HPDE6-E6E7 (cell line): ENCODE measurements around the gene SV2C.
"Not testable (repeated sequence)": the region's sequence is repeated elsewhere in the genome, so short reads cannot be mapped to it uniquely, and the experiment has no call there.

Experiments
- DNase-seq: peaks from one replicate; pipeline ENCODE4 v3.0.0; 2011; ENCODE audit warnings: missing footprints; ENCODE audit errors: extremely low spot score

Gene SV2C

GRCh38 chr5:76337953-76338451 is 254.8 kb downstream of the SV2C start:
- DNase-seq, result peak; percentile 72

GRCh38 chr5:76339919-76340318 is 256.7 kb downstream of the SV2C start:
- DNase-seq, result no peak

- no peak for DNase-seq
Measured at GRCh38 chr5:76341651-76342334, 258.6 kb downstream of the SV2C start.

- DNase-seq, result no peak
Measured at GRCh38 chr5:76342474-76342873, 259.3 kb downstream of the SV2C start.

- no peak for DNase-seq
Measured at GRCh38 chr5:76345582-76345981, 262.4 kb downstream of the SV2C start.

GRCh38 chr5:76351176-76351575 is 268.0 kb downstream of the SV2C start:
- DNase-seq, result no peak

- DNase-seq, result no peak
Measured at GRCh38 chr5:76351577-76351976, 268.4 kb downstream of the SV2C start.

GRCh38 chr5:76356887-76357286 is 273.7 kb downstream of the SV2C start:
- DNase-seq, result no peak

- no peak for DNase-seq
Measured at GRCh38 chr5:76363352-76364225, 280.4 kb downstream of the SV2C start.

GRCh38 chr5:76364226-76364589 is 281.0 kb downstream of the SV2C start:
- DNase-seq, result no peak

GRCh38 chr5:76365561-76365960 is 282.4 kb downstream of the SV2C start:
- no peak for DNase-seq

- no peak for DNase-seq
Measured at GRCh38 chr5:76366596-76366995, 283.4 kb downstream of the SV2C start.

- no peak for DNase-seq
Measured at GRCh38 chr5:76367623-76368371, 284.6 kb downstream of the SV2C start.

GRCh38 chr5:76368941-76369340 is 285.8 kb downstream of the SV2C start:
- DNase-seq, result no peak

GRCh38 chr5:76369668-76370067 is 286.5 kb downstream of the SV2C start:
- DNase-seq, result not testable (repeated sequence)

GRCh38 chr5:76371960-76372322 is 288.8 kb downstream of the SV2C start:
- no peak for DNase-seq

- DNase-seq, result peak; percentile 92
Measured at GRCh38 chr5:76372323-76373054, 289.3 kb downstream of the SV2C start.

- no peak for DNase-seq
Measured at GRCh38 chr5:76376148-76376865, 293.1 kb downstream of the SV2C start.

- no peak for DNase-seq
Measured at GRCh38 chr5:76376866-76377230, 293.7 kb downstream of the SV2C start.

- DNase-seq, result no peak
Measured at GRCh38 chr5:76378355-76378754, 295.2 kb downstream of the SV2C start.

GRCh38 chr5:76379316-76379715 is 296.1 kb downstream of the SV2C start:
- DNase-seq, result no peak
